ENCODE data around the gene C6orf132. TPM values are rescaled to one million over a fixed set of nuclear protein-coding genes. Genes with fewer than 3 reads are reported as not detected.
"Not testable (repeated sequence)": the region's sequence is repeated elsewhere in the genome, so short reads cannot be mapped to it uniquely, and the experiment has no call there.

The C6orf132 gene
- polyA plus RNA-seq, 1 donor = 0.29 TPM

GRCh38 chr6:42162812-42163211 lies 20.4 kb upstream of the C6orf132 start:
- DNase-seq (ENCODE audit: low read depth) = no peak

GRCh38 chr6:42162384-42162783 lies 20.0 kb upstream of the C6orf132 start:
- no peak for DNase-seq (ENCODE audit: low read depth)

GRCh38 chr6:42159431-42160024 lies 17.1 kb upstream of the C6orf132 start:
- DNase-seq (ENCODE audit: low read depth) = no peak

GRCh38 chr6:42158631-42159030 lies 16.2 kb upstream of the C6orf132 start:
- no peak for DNase-seq (ENCODE audit: low read depth)

- DNase-seq (ENCODE audit: low read depth) = no peak
These were observed 15.6 kb upstream of the C6orf132 start for GRCh38 chr6:42158011-42158410.

GRCh38 chr6:42156638-42157037 lies 14.2 kb upstream of the C6orf132 start:
- no peak for DNase-seq (ENCODE audit: low read depth)

GRCh38 chr6:42155293-42155692 lies 12.9 kb upstream of the C6orf132 start:
- no peak for DNase-seq (ENCODE audit: low read depth)

GRCh38 chr6:42154461-42155209 lies 12.2 kb upstream of the C6orf132 start:
- DNase-seq (ENCODE audit: low read depth) = no peak

- no peak for DNase-seq (ENCODE audit: low read depth)
These were observed 11.5 kb upstream of the C6orf132 start for GRCh38 chr6:42153921-42154320.

- not testable (repeated sequence) for DNase-seq (ENCODE audit: low read depth)
These were observed 10.3 kb upstream of the C6orf132 start for GRCh38 chr6:42152528-42153213.

- DNase-seq (ENCODE audit: low read depth) = no peak
These were observed 9.6 kb upstream of the C6orf132 start for GRCh38 chr6:42152024-42152423.

GRCh38 chr6:42150254-42150653 lies 7.8 kb upstream of the C6orf132 start:
- no peak for DNase-seq (ENCODE audit: low read depth)

GRCh38 chr6:42148058-42148457 lies 5.6 kb upstream of the C6orf132 start:
- no peak for DNase-seq (ENCODE audit: low read depth)

- DNase-seq (ENCODE audit: low read depth) = no peak
These were observed 4.7 kb upstream of the C6orf132 start for GRCh38 chr6:42147138-42147562.

- no peak for DNase-seq (ENCODE audit: low read depth)
These were observed 760 bp downstream of the C6orf132 start for GRCh38 chr6:42141603-42142117.

- DNase-seq (ENCODE audit: low read depth) = no peak
These were observed 1.4 kb downstream of the C6orf132 start for GRCh38 chr6:42140756-42141602.

GRCh38 chr6:42140032-42140431 lies 2.4 kb downstream of the C6orf132 start:
- DNase-seq (ENCODE audit: low read depth) = no peak

- DNase-seq (ENCODE audit: low read depth) = no peak
These were observed 3.5 kb downstream of the C6orf132 start for GRCh38 chr6:42138630-42139619.

GRCh38 chr6:42138190-42138589 lies 4.2 kb downstream of the C6orf132 start:
- DNase-seq (ENCODE audit: low read depth) = no peak

- no peak for DNase-seq (ENCODE audit: low read depth)
These were observed 5.1 kb downstream of the C6orf132 start for GRCh38 chr6:42137194-42137753.
